HL-60/S4 treated with phorbol 12-myristate 13-acetate at 8.2 ng/mL for 4 days and 3 days (cell line): ENCODE data around the gene TRIM63.

Experiments used
- in situ Hi-C: fragments of 300-500 bp; cut with MboI; formaldehyde crosslinking; loops from 2 replicates; pipeline ENCODE4 v1.15.0; 2022; ENCODE audit warnings: low sequenced_read_pairs

Gene TRIM63

DNA sequence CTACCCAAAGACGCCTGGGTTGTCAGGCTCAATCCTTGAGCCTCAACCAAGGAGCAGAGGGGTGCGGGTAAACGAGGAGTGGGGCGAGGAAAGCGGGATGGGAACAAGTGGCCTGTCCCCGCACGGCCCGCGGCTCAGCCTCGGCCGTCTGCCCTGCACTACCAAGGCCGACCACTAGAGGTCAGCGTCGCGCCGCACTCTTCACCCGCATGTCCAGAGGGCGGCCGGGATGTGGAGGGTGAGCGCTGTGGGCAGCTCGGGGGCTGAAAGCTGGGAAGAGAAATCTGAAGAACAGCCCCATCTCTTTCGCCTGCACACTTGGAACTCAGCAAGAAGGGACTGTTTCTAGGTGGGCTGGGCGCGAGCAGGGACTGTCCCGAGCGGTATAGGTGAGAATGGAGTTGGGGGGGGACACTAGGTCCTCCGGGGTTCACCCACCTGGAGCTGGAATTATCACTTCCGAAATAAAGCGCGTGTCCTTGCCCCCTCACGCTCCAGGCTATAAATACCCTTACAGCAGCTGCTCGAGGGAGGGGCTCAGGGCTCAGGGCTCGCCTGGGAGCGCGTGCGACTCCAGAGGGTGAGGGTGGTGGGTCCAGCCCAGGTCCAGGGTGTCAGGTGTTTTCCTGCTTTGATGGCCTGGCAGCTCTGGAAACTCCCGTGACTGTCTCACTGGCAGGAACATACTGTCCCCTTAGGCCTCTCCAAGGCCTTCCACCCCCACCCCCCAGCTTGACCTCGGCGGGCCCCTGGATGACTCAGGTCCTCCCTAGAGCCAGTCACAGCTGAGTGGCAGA is 31.3 kb downstream of the TRIM63 start:
- in situ Hi-C loops = no loop called here

- in situ Hi-C loops = no loop called here
Observed at GRCh38 chr1:26035203-26035958, 32.0 kb downstream of the TRIM63 start.

DNA sequence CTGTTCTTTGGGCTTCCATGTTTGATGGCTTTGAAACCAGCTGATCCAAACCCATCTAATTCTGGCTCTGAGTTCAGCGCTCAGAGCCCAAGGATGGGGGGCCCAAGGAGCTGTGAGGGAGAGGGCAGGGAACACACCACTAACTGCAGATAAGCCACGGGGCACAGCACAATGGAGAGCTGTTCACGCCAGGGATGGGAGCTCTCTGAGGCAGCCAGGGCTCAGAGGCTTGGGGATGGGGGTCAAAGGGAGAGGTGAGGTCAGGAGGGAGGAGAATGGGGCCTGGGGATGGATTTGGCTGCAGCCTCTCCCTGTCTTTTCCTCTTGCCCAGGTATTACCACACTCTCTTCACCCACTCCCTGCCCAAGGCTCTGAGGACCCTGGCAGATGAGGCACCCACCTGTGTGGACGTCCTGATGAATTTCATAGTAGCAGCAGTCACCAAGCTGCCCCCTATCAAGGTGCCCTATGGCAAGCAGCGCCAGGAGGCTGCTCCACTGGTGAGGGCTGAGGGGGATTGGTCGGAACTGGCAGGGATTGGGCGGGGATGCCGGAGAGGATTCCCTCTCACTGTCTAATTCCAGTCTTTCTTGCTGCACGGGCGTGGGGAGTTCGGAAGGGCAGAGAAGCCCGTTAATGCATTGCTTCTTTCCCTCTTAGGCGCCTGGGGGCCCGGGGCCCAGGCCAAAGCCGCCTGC is 32.8 kb downstream of the TRIM63 start:
- in situ Hi-C loops = no loop called here

- in situ Hi-C loops = no loop called here
Observed at GRCh38 chr1:26032656-26033357, 34.6 kb downstream of the TRIM63 start.

- in situ Hi-C loops = no loop called here
Observed at GRCh38 chr1:26031611-26032220, 35.7 kb downstream of the TRIM63 start.

DNA sequence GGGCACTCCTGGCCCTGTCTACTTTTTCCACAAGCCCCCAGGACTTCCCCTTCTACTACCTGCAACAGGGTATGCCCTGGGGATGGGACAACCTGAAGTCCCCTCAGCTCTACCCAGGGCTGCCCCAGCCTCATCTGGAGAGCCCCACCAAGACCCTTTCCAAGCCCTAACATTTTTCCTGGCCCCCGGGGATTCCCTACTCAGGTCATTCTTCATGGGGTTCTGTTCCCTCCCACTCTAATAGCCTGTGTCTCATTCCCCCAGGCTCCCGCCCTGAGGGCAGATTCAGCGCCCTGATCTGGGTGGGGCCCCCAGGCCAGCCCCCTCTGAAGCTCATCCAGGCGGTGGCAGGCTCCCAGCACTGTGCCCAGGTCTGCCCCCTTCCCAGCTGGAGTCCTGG is 36.2 kb downstream of the TRIM63 start:
- in situ Hi-C loops = no loop called here

- in situ Hi-C loops = no loop called here
Observed at GRCh38 chr1:26029864-26030481, 37.5 kb downstream of the TRIM63 start.

- in situ Hi-C loops = no loop called here
Observed at GRCh38 chr1:26029054-26029863, 38.2 kb downstream of the TRIM63 start.

GRCh38 chr1:26028490-26028980 is 38.9 kb downstream of the TRIM63 start:
- in situ Hi-C loops = no loop called here

- in situ Hi-C loops = no loop called here
Observed at GRCh38 chr1:26027716-26028489, 39.5 kb downstream of the TRIM63 start.

DNA sequence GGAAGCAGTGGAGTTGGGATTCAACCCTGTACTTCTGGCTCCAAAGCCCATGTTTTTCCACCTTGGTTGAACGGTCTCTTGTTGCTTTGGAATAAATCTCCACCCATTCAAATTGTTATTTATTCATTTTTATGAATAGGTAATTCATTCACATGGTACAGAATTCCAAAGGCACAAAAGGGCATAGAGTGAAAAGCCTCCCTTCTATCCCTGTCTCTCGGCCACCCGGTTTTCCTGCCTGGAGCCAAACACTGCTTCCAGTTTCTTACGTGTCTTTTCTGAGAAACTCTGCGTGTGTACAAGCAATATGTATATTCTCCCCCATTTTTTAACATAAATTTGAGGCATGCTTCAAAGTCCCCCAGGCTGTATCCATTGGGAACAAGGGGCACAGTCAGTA is 41.9 kb downstream of the TRIM63 start:
- in situ Hi-C loops = no loop called here

DNA sequence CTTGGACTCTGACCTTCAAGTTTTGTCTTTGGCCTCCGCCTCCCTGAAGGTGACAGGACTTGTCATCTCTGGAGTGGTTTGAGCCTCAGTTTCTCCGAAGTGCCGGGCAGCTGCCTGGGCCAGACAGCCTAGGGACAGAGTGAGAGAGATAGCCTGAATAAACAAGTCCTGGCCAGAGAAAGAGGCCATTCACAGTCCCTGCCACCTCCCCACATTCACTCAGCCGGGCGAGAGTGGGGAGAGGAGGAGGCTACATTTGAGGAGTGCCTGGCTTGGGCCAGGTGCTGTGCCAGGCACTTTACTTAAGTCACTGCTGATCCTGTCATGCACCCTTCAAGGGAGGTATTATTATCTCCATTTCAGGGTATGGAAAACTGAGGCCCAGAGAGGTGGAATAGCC is 42.4 kb downstream of the TRIM63 start:
- in situ Hi-C loops = no loop called here

GRCh38 chr1:26023826-26024225 is 43.6 kb downstream of the TRIM63 start:
- in situ Hi-C loops = no loop called here

DNA sequence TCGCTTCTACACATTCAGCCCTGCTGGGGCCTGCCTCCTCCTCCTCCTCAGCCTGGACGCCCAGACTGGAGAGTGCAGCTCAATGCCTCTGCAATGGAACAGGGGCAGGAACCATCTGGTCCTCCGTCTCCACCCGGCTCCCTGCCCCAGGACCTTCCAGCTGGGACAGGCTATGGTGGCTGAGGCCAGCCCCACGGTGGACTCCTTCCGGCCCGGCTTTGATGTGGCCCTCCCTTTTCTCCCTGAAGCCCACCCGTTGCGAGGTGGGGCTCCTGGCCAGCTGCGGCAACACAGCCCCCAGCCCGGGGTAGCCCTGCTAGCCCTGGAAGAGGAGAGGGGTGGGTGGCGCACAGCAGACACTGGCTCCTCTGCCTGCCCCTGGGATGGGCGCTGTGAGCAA is 44.4 kb downstream of the TRIM63 start:
- in situ Hi-C loops = no loop called here

DNA sequence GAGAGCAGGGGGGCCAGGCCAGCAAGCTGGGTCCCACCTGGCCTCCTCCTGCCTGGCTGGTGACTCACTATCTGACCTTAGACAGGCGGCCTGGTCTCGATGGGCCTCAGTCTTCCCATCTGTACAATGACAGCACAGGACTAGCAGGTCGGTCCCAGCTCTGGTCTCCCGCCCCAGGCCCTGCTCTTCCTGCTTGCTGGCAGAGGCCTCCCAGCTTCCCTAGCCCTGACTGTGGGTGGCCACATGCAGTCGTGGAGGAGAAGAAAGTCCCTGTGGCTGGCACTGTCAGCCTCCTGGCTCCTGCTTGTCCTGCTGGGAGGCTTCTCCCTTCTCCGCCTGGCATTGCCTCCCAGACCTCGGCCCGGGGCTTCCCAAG is 45.0 kb downstream of the TRIM63 start:
- in situ Hi-C loops = no loop called here

DNA sequence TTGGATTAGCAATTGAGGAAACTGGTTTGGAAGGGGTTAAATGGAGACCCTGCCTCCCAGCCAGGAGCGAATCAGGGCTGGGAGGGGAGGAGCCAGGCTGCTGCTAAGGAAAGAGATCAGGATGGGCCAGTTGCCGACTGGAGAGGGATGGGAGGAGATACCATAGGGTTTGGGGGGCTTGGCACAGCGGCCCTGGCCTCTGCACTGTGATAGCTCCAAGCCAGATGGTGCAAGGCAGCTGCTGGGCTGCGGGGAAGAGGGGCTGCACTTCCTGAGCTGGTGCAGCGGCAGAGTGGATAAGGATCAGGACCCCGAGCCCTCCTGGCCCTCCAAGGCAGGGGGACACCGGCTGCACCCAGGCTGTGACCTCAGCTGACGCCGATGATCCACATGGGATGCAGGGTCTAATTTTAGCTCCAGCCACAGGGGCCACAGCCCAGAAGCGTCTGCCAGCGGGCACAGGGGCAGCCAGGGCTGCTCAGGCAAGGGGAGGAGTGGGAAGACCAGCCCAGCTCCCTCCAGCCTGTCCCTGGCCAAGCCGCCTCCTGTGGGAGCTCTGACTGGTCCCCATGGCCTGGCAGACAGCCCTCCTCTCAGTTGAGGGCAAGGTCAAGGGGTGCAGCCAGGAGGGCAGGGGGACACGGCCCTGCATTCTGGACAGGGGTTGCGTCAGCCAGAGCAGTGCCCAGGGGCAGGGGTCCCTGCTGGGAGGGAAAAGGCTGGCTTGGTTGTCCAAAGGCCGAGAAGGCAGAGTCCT is 45.6 kb downstream of the TRIM63 start, which contains the start of gene EXTL1:
EXTL1 (plus strand) TSS at position 129 of the 757 bp plus-strand sequence. CDS start 872 bp downstream, outside the sequence.
- in situ Hi-C loops = no loop called here

- in situ Hi-C loops = no loop called here
Observed at GRCh38 chr1:26020941-26021646, 46.3 kb downstream of the TRIM63 start.
